Astrocyte (in vitro differentiated cells and primary cell): ENCODE results near the gene C1orf159. TPM values are rescaled to one million over a fixed set of nuclear protein-coding genes. Genes with fewer than 3 reads are reported as not detected.
A peak's percentile ranks its signal among the peaks of the same experiment; 100 is the strongest.

Source experiments
- DNase-seq: peaks from one replicate; pipeline ENCODE4 v3.0.0-alpha.2; 2010; ENCODE audit warnings: low read depth
- FAIRE-seq: peaks from 2 replicates; lab custom pipeline; 2011; peaks lifted over from hg19 to GRCh38; lab: Jason Lieb, UNC
- H2AFZ ChIP-seq: 2 replicates; pipeline ENCODE4 v1.6.0; 2012; ENCODE audit warnings: low read depth, low read length, inconsistent platforms
- H3K27ac ChIP-seq: 2 replicates; pipeline ENCODE4 v1.5.1; 2011; ENCODE audit warnings: low read depth, low read length, inconsistent platforms
- H3K27me3 ChIP-seq: 2 replicates; pipeline ENCODE4 v1.6.0; 2011; ENCODE audit warnings: low read length, inconsistent platforms; ENCODE audit not compliant: insufficient read depth
- H3K36me3 ChIP-seq: 2 replicates; pipeline ENCODE4 v1.5.1; 2011; ENCODE audit warnings: low read length, inconsistent platforms; ENCODE audit not compliant: insufficient read depth
- H3K4me1 ChIP-seq: 2 replicates; pipeline ENCODE4 v1.5.1; 2011; ENCODE audit warnings: low read length, inconsistent platforms; ENCODE audit not compliant: insufficient read depth
- H3K4me2 ChIP-seq: 2 replicates; pipeline ENCODE4 v1.6.0; 2012; ENCODE audit warnings: low read length, inconsistent platforms
- H3K4me3 ChIP-seq: 2 replicates; pipeline ENCODE4 v1.5.1; 2011; ENCODE audit warnings: low read depth, mild to moderate bottlenecking, low read length, inconsistent platforms; ENCODE audit not compliant: insufficient read depth
- H3K79me2 ChIP-seq: 2 replicates; pipeline ENCODE4 v1.6.0; 2012; ENCODE audit warnings: mild to moderate bottlenecking, low read length, inconsistent platforms; ENCODE audit not compliant: insufficient read depth
- H3K9ac ChIP-seq: 2 replicates; pipeline ENCODE4 v1.6.0; 2012; ENCODE audit warnings: mild to moderate bottlenecking, low read length, inconsistent platforms
- H3K9me3 ChIP-seq: 2 replicates; pipeline ENCODE4 v1.5.1; 2012; ENCODE audit warnings: low read depth, mild to moderate bottlenecking, low read length, inconsistent platforms; ENCODE audit not compliant: insufficient read depth
- H4K20me1 ChIP-seq: 2 replicates; pipeline ENCODE4 v1.6.0; 2012; ENCODE audit warnings: low read length, inconsistent platforms; ENCODE audit not compliant: insufficient read depth
- H3K27ac Mint-ChIP-seq: one replicate; pipeline ENCODE4 v1.8.0; 2021; ENCODE audit warnings: mild to moderate bottlenecking, mixed read lengths; ENCODE audit not compliant: unreplicated experiment
- H3K27me3 Mint-ChIP-seq: one replicate; pipeline ENCODE4 v1.8.0; 2021; ENCODE audit warnings: low read depth, mixed read lengths; ENCODE audit not compliant: unreplicated experiment
- H3K36me3 Mint-ChIP-seq: one replicate; pipeline ENCODE4 v1.8.0; 2021; ENCODE audit warnings: low read depth, mixed read lengths; ENCODE audit not compliant: unreplicated experiment
- H3K4me1 Mint-ChIP-seq: one replicate; pipeline ENCODE4 v1.8.0; 2021; ENCODE audit warnings: low read depth, mixed read lengths; ENCODE audit not compliant: unreplicated experiment
- H3K4me3 Mint-ChIP-seq: one replicate; pipeline ENCODE4 v1.8.0; 2021; ENCODE audit warnings: mild to moderate bottlenecking, moderate library complexity, mixed read lengths; ENCODE audit not compliant: unreplicated experiment
- H3K9me3 Mint-ChIP-seq: one replicate; pipeline ENCODE4 v1.8.0; 2021; ENCODE audit warnings: mild to moderate bottlenecking, mixed read lengths; ENCODE audit not compliant: unreplicated experiment
- EZH2 ChIP-seq: IDR thresholded peaks from 2 replicates; pipeline ENCODE4 v1.6.1; 2012; ENCODE audit warnings: mild to moderate bottlenecking, low read length, inconsistent platforms; ENCODE audit not compliant: insufficient read depth
- total RNA-seq: library from RNA; stranded (reverse); gene quantifications from 2 replicates; pipeline ENCODE4 v1.2.1, GENCODE V29; 2021
- TF ChIP-seq, protein P1 (sequence below): IDR thresholded peaks from 2 replicates; pipeline ENCODE4 v1.5.1; 2011; ENCODE audit warnings: low read depth, mild to moderate bottlenecking, inconsistent platforms, low read length, moderate library complexity; ENCODE audit not compliant: insufficient read depth

Gene C1orf159
- total RNA-seq, 1 donor from 2014 or later, result 13.9 TPM

DNA sequence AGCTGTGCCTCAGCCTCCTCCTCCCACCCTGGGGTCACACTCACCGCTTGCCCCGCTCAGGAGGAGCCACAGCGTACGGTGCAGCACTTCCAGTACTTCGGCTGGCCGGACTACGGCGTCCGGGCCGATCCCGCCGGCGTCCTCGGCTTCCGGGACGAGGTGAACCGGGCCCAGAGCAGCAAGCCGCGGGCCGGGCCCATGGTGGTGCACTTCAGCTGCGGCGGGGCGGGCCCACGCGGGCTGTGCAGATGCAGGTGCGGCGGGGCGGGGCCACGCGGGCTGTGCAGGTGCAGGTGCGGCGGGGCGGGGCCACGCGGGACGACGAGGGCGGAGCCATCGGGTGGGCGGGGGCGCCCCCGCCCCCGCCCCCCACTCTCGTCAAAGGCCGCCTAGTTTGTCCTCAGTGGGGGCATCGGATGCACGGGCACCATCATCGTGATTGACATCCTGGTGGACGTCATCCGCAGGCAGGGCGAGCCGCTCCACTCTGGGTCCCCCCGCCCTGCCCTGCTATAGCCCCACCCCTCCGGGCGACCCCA is 47.3 kb downstream of the C1orf159 start:
- no peaks in the 10 kb centered on the region for H3K36me3 ChIP-seq
- H3K79me2 ChIP-seq, result no peaks in the 10 kb centered on the region
- TF ChIP-seq, protein P1, sequence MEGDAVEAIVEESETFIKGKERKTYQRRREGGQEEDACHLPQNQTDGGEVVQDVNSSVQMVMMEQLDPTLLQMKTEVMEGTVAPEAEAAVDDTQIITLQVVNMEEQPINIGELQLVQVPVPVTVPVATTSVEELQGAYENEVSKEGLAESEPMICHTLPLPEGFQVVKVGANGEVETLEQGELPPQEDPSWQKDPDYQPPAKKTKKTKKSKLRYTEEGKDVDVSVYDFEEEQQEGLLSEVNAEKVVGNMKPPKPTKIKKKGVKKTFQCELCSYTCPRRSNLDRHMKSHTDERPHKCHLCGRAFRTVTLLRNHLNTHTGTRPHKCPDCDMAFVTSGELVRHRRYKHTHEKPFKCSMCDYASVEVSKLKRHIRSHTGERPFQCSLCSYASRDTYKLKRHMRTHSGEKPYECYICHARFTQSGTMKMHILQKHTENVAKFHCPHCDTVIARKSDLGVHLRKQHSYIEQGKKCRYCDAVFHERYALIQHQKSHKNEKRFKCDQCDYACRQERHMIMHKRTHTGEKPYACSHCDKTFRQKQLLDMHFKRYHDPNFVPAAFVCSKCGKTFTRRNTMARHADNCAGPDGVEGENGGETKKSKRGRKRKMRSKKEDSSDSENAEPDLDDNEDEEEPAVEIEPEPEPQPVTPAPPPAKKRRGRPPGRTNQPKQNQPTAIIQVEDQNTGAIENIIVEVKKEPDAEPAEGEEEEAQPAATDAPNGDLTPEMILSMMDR, result no peak
- no peak for TF ChIP-seq EZH2
- H3K9ac ChIP-seq, result no peak overlapping the region
- H3K27ac ChIP-seq, result no peak overlapping the region
- H3K4me2 ChIP-seq, result peak overlapping the region; percentile 95
- H3K27ac Mint-ChIP-seq, result no peak overlapping the region
- H3K27me3 Mint-ChIP-seq, result no peaks in the 10 kb centered on the region
- H3K9me3 ChIP-seq, result no peaks in the 10 kb centered on the region
- H3K4me3 Mint-ChIP-seq, result peak overlapping the region; percentile 76
- no peaks in the 10 kb centered on the region for H3K27me3 ChIP-seq
- FAIRE-seq, result no peak
- peaks cover 4% of the 10 kb centered on the region for H3K4me1 Mint-ChIP-seq
- H2AFZ ChIP-seq, result peak overlapping the region; percentile 52
- H4K20me1 ChIP-seq, result peaks cover under 1% of the 10 kb centered on the region
- H3K9me3 Mint-ChIP-seq, result no peaks in the 10 kb centered on the region
- DNase-seq, result no peak
- no peaks in the 10 kb centered on the region for H3K36me3 Mint-ChIP-seq
- H3K4me1 ChIP-seq, result peaks cover 22% of the 10 kb centered on the region
- H3K4me3 ChIP-seq, result no peak overlapping the region

DNA sequence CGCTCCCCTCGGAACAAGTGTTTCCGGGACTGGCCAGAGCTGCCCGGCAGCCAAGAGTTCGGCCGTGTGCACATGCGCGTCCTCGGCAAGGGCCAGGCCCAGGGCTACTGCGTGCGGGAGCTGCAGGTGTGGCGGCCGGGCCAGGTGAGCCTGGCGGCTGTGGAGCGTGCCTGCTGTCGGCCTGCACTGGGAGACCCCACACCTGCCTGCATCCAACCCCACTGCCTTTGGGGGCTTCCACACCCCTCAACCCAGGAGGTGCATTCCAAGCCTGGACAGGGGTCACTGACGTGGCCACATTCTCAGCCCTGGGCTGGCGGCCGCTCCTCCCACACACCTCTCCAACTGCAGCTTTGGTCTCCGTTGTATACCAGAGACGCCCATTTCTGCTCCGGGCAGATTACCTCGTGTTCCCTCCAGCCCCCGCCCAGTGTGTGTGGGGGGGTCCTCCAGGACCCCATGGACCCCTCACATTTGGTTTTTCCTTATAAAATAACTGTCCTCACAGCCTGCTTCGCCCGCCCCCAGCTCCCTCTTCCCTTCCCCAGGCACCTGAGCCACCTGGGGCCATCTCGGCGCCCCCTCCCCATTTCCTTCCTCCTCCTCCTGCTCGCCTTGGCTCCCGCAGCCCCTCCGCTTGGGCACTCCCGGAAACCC is 47.9 kb downstream of the C1orf159 start:
- H3K27me3 Mint-ChIP-seq, result no peaks in the 10 kb centered on the region
- Histone ChIP-seq H3K4me2 (peak overlapping the region; percentile 95), H3K27me3 (no peaks in the 10 kb centered on the region)

More for the DNA sequence above, 47.9 kb downstream of the C1orf159 start:
- TF ChIP-seq EZH2, result no peak
- TF ChIP-seq, protein P1, result no peak
- H3K4me1 ChIP-seq, result peaks cover 28% of the 10 kb centered on the region
- peak overlapping the region; percentile 52 for H2AFZ ChIP-seq
- H3K36me3 ChIP-seq, result no peaks in the 10 kb centered on the region
- no peak for DNase-seq
- Mint-ChIP-seq H3K4me3 (peak overlapping the region; percentile 76), H3K36me3 (no peaks in the 10 kb centered on the region), H3K9me3 (no peaks in the 10 kb centered on the region), H3K27ac (no peak overlapping the region), H3K4me1 (peaks cover 5% of the 10 kb centered on the region)
- no peaks in the 10 kb centered on the region for H3K79me2 ChIP-seq
- no peak overlapping the region for H3K9ac ChIP-seq
- no peak overlapping the region for H3K27ac ChIP-seq
- no peak overlapping the region for H3K4me3 ChIP-seq
- peaks cover 4% of the 10 kb centered on the region for H4K20me1 ChIP-seq
- FAIRE-seq, result no peak
- no peaks in the 10 kb centered on the region for H3K9me3 ChIP-seq
